GM06990 (cell line): ENCODE measurements around the gene PLD2.

Experiments
- DNase-seq: peaks from one replicate; pipeline ENCODE4 v3.0.0-alpha.2; 2011; ENCODE audit not compliant: insufficient read length; ENCODE audit errors: extremely low read depth
- H3K27me3 ChIP-seq: replicated peaks from 2 replicates; pipeline ENCODE4 v1.6.0; 2011; ENCODE audit warnings: low read length; ENCODE audit not compliant: control insufficient read depth, insufficient read depth
- H3K36me3 ChIP-seq: 2 replicates; pipeline ENCODE4 v1.5.1; 2011; ENCODE audit warnings: low read length; ENCODE audit not compliant: control insufficient read depth, insufficient read depth
- H3K4me3 ChIP-seq: replicated peaks from 2 replicates; pipeline ENCODE4 v1.5.1; 2011; ENCODE audit warnings: low read depth, mild to moderate bottlenecking, control low read depth, low read length
- TF ChIP-seq, protein P1 (sequence below): IDR thresholded peaks from 2 replicates; pipeline ENCODE4 v1.5.1; 2011; ENCODE audit warnings: low read length, control low read depth, mild to moderate bottlenecking, inconsistent platforms; ENCODE audit not compliant: insufficient read depth, poor library complexity, severe bottlenecking

PLD2 gene

DNA sequence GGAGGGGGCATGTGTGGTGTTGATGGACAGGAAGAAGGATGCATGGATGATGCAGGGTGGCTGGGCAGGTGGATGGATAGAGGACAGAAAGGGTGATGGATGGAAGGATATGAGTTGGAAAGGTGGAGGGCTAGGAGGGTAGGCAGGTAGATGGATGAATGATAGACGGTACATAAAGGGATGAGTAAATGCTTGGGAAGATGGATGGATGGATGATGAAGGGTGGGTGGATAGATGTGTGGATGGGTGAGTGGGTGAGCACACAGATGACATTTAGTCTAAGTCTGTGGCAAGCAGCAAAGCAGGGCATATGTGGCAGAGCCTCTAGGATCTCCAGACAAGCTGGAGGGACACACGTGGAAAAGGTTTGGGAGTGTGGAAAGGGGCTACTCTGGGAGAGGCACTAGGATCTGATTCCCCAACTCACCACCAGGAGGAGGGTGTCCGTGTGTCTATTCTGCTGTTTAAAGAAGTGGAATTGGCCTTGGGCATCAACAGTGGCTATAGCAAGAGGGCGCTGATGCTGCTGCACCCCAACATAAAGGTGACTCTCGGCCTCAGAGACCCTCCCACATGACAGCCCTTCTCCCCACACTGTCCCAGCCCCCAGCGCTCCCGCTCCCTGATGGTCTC lies 8.2 kb downstream of the PLD2 start:
- Histone ChIP-seq H3K27me3 (no peaks in the 10 kb centered on the region), H3K36me3 (peaks cover 2% of the 10 kb centered on the region), H3K4me3 (no peak overlapping the region)
- DNase-seq = no peak
- TF ChIP-seq, protein P1, sequence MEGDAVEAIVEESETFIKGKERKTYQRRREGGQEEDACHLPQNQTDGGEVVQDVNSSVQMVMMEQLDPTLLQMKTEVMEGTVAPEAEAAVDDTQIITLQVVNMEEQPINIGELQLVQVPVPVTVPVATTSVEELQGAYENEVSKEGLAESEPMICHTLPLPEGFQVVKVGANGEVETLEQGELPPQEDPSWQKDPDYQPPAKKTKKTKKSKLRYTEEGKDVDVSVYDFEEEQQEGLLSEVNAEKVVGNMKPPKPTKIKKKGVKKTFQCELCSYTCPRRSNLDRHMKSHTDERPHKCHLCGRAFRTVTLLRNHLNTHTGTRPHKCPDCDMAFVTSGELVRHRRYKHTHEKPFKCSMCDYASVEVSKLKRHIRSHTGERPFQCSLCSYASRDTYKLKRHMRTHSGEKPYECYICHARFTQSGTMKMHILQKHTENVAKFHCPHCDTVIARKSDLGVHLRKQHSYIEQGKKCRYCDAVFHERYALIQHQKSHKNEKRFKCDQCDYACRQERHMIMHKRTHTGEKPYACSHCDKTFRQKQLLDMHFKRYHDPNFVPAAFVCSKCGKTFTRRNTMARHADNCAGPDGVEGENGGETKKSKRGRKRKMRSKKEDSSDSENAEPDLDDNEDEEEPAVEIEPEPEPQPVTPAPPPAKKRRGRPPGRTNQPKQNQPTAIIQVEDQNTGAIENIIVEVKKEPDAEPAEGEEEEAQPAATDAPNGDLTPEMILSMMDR = no peak

DNA sequence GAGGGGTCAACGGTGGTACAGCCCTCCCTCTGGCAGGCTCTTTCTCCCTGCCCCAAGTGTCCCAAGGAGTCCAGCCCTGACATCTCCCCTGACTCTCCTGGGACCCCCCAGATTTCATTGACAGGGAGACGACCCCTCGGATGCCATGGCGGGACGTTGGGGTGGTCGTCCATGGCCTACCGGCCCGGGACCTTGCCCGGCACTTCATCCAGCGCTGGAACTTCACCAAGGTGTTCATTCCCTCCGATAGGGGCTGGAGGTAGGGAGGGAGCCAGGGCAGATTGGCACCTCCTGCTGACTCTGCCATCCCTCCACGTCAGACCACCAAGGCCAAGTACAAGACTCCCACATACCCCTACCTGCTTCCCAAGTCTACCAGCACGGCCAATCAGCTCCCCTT lies 9.9 kb downstream of the PLD2 start:
- Histone ChIP-seq H3K36me3 (peaks cover 2% of the 10 kb centered on the region; the same call in 1 of the 2 replicates), H3K27me3 (no peaks in the 10 kb centered on the region), H3K4me3 (no peak overlapping the region)
- no peak for DNase-seq
- TF ChIP-seq, protein P1 = no peak

DNA sequence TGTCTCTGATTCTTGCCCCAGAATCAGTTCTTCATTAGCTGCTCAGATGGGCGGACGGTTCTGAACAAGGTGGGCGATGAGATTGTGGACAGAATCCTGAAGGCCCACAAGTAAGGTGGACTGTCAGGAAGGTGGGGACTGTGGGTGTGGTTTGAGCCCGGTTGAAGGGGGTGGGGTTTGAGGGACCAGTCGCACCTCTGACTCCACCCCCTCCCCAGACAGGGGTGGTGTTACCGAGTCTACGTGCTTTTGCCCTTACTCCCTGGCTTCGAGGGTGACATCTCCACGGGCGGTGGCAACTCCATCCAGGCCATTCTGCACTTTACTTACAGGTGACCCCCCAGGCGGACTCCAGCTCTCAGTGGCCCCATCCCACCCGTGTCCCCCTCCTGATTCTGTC lies 11.3 kb downstream of the PLD2 start:
- no peak overlapping the region for H3K4me3 ChIP-seq
- DNase-seq = no peak
- TF ChIP-seq, protein P1 = no peak
- no peaks in the 10 kb centered on the region for H3K27me3 ChIP-seq
- peaks cover 2% of the 10 kb centered on the region; the same call in 1 of the 2 replicates for H3K36me3 ChIP-seq

DNA sequence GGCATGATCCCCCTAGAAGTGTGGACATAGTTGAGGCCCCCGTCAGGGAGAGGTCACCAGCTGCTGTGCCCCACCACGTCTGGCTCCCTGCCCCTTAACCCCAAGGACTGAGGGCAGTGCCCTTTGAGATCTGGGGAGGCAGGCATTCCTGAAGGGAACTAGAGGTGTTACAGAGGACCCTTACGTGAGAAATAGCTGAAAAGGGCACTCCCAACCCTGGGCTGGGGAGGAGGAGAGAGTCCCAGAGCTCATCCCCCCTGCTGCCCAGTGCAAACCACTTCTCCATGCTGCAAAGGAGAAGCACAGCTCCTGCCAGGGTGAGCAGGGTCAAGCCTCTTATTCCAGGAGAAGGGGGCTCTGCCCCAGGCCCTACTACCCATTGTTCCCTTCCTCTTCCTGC lies 15.9 kb downstream of the PLD2 start:
- TF ChIP-seq, protein P1 = no peak
- H3K4me3 ChIP-seq = no peak overlapping the region
- no peaks in the 10 kb centered on the region; the same call in 1 of the 2 replicates for H3K36me3 ChIP-seq
- DNase-seq = no peak
- H3K27me3 ChIP-seq = no peaks in the 10 kb centered on the region

DNA sequence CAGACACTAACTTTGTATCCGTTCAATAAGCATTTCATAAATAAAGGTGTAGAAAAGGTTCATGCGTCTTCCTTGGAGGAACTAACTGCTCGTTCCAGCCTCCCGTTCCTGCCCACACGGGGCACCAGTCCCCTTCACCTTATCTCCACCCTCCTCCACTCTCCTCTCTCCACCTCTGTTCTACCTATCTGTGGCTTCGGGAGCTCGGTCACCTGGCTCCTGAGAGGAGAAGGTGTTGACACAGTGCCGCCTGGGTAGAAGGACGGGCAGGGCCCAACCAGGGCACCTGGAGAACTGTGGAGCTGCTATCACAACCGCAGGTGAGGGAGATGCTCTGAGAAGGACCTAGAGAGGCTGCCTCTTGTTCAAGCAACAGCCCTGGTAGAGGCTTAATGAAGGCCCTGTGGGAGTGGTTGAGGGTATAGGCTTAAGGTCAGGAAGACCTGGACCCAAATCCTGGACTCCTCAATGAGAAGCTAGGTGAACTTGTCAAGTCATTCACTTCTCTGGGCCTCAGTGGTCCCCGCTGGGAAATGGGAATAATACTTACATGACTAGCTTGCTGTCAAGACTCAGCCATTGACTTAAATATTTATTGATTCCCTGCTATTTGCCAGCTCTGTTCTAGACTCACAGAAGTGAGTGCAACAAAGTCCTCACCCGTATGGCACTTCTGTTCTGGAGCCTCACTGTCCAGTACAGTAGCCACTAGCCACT lies 16.6 kb downstream of the PLD2 start:
- TF ChIP-seq, protein P1 = no peak

More for the DNA sequence above, 16.6 kb downstream of the PLD2 start:
- DNase-seq = no peak
- Histone ChIP-seq H3K36me3 (no peaks in the 10 kb centered on the region), H3K27me3 (no peaks in the 10 kb centered on the region), H3K4me3 (no peak overlapping the region)
